Activated CD8-positive, alpha-beta T cell treated with anti-CD3 and anti-CD28 coated beads for 36 hours (primary cell): Measurements from ENCODE around the gene MIPOL1. TPM values are rescaled to one million over a fixed set of nuclear protein-coding genes. Genes with fewer than 3 reads are reported as not detected.
"Not testable (repeated sequence)": the region's sequence is repeated elsewhere in the genome, so short reads cannot be mapped to it uniquely, and the experiment has no call there.

Source experiments
- ATAC-seq: fragments of 200-7000 bp; cut with Tn5 transposase; one replicate; pipeline ENCODE4 v1.10.0; 2021; ENCODE audit warnings: mild to moderate bottlenecking, moderate library complexity
- CTCF ChIA-PET: fragments of 350-600 bp; sonication (Branson Sonifier 250); formaldehyde crosslinking; loops from one replicate; lab custom pipeline; 2021; ENCODE audit warnings: antibody characterized with exemption; lab: Charles Lee
- POLR2A ChIA-PET: fragments of 350-600 bp; sonication (Branson Sonifier 250); formaldehyde crosslinking; loops from one replicate; lab custom pipeline; 2021; ENCODE audit warnings: antibody characterized with exemption; lab: Charles Lee
- DNase-seq: peaks from one replicate; pipeline ENCODE4 v3.0.0-alpha.2; 2020
- H3K27ac Mint-ChIP-seq: one replicate; pipeline ENCODE4 v1.8.0; 2021; ENCODE audit warnings: mild to moderate bottlenecking, mixed read lengths
- H3K27me3 Mint-ChIP-seq: one replicate; pipeline ENCODE4 v1.8.0; 2021; ENCODE audit warnings: mixed read lengths
- H3K36me3 Mint-ChIP-seq: one replicate; pipeline ENCODE4 v1.8.0; 2021; ENCODE audit warnings: low read depth, mixed read lengths
- H3K4me1 Mint-ChIP-seq: one replicate; pipeline ENCODE4 v1.8.0; 2021; ENCODE audit warnings: low read depth, mixed read lengths
- H3K4me3 Mint-ChIP-seq: one replicate; pipeline ENCODE4 v1.8.0; 2021; ENCODE audit warnings: mild to moderate bottlenecking, moderate library complexity, mixed read lengths
- H3K9me3 Mint-ChIP-seq: one replicate; pipeline ENCODE4 v1.8.0; 2021; ENCODE audit warnings: mixed read lengths
- intact Hi-C: fragments of 100-400 bp; cut with micrococcal nuclease; formaldehyde crosslinking; loops from one replicate; pipeline ENCODE4 v1.10.0; 2022
- total RNA-seq, 2 experiments: library from RNA; stranded (reverse); gene quantifications; one replicate each; pipeline ENCODE4 v1.2.3, GENCODE V29; 2021
- TF ChIP-seq, protein P1 (sequence below): fragments of 200-600 bp; IDR thresholded peaks from one replicate; pipeline ENCODE4 v1.8.0; 2022; ENCODE audit warnings: antibody characterized with exemption, mild to moderate bottlenecking

The MIPOL1 gene
- total RNA-seq, 2 experiments from 2014 or later, result not detected

DNA sequence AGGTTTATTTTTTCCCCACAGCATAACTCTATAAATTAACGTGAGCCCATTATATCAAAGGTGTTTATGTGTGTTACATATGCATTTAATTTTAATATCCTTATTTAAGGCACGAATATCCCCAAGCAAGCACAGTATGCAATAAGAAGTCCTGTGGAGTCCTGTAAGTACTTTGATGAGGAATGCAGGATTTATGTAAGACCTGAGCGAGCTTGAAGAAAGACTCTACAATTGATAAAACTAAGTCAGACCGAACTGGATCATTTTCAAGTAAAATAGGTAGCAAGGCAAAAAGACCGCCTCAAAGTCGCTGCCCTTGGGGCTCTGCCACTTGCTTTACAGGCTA, 26.1 kb upstream of the MIPOL1 start:
- H3K4me3 Mint-ChIP-seq, result peak overlapping the region; percentile 43
- no peaks in the 10 kb centered on the region for H3K4me1 Mint-ChIP-seq
- TF ChIP-seq, protein P1, sequence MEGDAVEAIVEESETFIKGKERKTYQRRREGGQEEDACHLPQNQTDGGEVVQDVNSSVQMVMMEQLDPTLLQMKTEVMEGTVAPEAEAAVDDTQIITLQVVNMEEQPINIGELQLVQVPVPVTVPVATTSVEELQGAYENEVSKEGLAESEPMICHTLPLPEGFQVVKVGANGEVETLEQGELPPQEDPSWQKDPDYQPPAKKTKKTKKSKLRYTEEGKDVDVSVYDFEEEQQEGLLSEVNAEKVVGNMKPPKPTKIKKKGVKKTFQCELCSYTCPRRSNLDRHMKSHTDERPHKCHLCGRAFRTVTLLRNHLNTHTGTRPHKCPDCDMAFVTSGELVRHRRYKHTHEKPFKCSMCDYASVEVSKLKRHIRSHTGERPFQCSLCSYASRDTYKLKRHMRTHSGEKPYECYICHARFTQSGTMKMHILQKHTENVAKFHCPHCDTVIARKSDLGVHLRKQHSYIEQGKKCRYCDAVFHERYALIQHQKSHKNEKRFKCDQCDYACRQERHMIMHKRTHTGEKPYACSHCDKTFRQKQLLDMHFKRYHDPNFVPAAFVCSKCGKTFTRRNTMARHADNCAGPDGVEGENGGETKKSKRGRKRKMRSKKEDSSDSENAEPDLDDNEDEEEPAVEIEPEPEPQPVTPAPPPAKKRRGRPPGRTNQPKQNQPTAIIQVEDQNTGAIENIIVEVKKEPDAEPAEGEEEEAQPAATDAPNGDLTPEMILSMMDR, result no peak

DNA sequence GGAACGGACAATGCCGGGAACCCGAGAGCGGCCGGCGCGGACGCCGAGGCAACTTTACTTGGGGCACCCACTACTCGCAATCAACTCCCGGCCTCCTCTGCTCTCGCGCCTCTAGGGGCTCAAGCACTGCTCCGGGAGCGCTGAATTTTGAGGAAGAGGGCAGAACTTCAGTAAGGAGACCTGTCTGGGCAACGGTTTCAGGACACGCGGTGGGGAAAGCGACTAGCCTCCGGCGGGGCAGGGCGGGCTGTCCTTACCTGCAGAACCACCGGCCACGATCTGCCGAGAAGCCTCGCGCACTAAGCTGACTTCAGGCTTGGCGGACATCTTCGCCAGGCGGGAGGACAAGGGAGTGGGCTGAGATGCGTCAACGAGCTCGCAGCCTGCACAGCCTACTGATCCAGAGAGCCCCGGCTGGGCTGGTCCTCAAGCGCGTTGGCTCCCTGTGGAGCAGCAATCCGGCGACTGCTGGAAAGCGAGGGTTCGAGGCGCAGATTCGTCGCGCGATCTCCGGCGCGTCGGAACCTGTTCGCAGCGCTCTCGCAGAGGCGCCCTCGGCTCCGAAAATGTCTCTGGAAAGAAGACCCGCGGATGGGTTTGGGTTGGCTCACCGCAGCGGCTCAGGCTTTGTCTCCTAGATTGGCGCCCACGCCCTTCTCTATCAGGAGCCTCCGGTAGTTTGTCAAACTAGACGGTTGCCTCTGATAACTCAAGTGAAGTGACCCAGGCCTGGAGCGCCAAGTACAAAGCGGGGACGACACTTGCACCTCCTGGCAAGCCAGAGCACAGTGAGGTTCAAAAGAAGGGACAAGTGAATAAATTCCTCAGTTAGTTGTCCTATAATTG, 25.5 kb upstream of the MIPOL1 start, which contains the start of gene SLC25A21:
TSS of gene SLC25A21 (minus strand) at position 583 of the 846 bp plus-strand sequence.
- CTCF ChIA-PET, result no interaction called here
- peak; percentile 5 for DNase-seq
- Mint-ChIP-seq H3K4me1 (no peaks in the 10 kb centered on the region), H3K27me3 (peaks cover 19% of the 10 kb centered on the region), H3K36me3 (peaks cover 2% of the 10 kb centered on the region), H3K27ac (no peak within 1 kb of the TSS), H3K9me3 (peaks cover 2% of the 10 kb centered on the region), H3K4me3 (peak within 1 kb of the TSS; percentile 43)
- intact Hi-C loops, result no loop called here
- ATAC-seq, result peak; percentile 30
- POLR2A ChIA-PET, result no interaction called here
- TF ChIP-seq, protein P1, result no peak

More for the DNA sequence above, 26.1 kb upstream of the MIPOL1 start:
- H3K36me3 Mint-ChIP-seq, result peaks cover 2% of the 10 kb centered on the region
- peaks cover 2% of the 10 kb centered on the region for H3K9me3 Mint-ChIP-seq
- ChIA-PET POLR2A (no interaction called here), CTCF (no interaction called here)
- DNase-seq (no peak), ATAC-seq (no peak)
- peaks cover 19% of the 10 kb centered on the region for H3K27me3 Mint-ChIP-seq
- intact Hi-C loops, result no loop called here
- H3K27ac Mint-ChIP-seq, result no peak overlapping the region

DNA sequence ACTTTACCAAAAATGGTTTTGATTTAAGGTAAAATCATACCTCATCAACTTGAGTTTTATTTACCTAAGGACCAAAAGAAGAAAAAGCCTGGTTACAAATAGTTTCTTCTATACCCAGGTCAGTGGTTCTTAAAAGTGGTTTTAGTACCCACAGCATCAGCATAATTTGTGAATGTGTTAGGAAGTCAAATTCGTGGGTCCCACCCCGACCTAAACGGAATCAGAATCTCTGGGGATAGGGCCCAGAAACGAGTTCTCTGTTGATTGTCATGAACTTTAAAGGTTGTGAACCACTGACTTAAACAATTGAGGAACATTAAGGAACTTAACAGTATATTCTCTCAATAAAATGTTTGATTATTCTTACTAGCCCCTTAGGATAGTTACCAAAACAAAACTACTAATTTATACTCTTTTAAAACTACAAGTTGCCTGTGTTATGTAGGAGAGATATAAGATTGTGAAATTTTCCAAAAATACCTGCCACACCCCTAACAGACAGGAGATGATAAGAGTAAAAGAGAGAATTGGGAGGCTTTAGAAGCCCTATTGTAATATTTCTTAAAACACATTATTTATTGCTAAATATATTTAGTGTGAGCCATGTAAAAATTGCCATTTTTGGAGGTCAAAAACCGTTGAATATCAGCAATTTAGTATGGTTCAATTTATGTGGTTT, 24.7 kb upstream of the MIPOL1 start:
- no peak overlapping the region for H3K4me3 Mint-ChIP-seq
- peaks cover 19% of the 10 kb centered on the region for H3K27me3 Mint-ChIP-seq
- no peak for DNase-seq
- CTCF ChIA-PET, result no interaction called here
- H3K27ac Mint-ChIP-seq, result no peak overlapping the region
- H3K4me1 Mint-ChIP-seq, result no peaks in the 10 kb centered on the region
- no peak for ATAC-seq
- POLR2A ChIA-PET, result no interaction called here
- H3K36me3 Mint-ChIP-seq, result peaks cover 2% of the 10 kb centered on the region
- TF ChIP-seq, protein P1, result no peak
- intact Hi-C loops, result no loop called here
- peaks cover 2% of the 10 kb centered on the region for H3K9me3 Mint-ChIP-seq

DNA sequence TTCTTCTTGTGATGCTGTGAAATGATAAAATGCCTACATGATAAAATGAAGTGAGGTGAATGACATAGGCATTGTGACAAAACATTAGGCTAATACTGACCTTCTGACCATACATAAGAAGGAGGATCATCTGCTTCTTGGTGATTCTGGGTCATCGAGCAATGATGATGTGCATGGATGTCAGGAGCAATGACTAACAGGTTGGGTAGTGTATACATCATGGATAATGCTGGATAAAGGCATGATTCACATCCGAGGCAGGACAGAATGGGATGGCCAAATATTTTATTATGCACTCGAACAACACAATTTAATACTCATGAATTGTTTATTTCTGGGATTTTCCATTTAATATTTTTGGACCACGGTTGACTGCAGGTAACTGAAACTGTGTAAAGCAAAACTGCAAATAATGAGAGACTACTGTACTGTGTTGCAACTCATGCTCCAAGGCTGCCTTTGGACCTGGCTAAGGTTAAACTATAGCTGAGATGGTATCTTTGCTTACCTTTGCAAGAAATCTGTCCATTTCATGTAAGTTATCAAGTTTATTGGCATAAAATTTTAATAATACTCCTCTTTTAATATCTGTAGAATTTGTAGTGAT, 17.7 kb upstream of the MIPOL1 start:
- DNase-seq, result no peak
- no peaks in the 10 kb centered on the region for H3K27me3 Mint-ChIP-seq
- intact Hi-C loops, result no loop called here
- ChIA-PET POLR2A (no interaction called here), CTCF (no interaction called here)
- H3K36me3 Mint-ChIP-seq, result no peaks in the 10 kb centered on the region
- H3K27ac Mint-ChIP-seq, result no peak overlapping the region
- H3K4me3 Mint-ChIP-seq, result no peak overlapping the region
- no peaks in the 10 kb centered on the region for H3K4me1 Mint-ChIP-seq
- TF ChIP-seq, protein P1, result no peak
- ATAC-seq, result no peak
- H3K9me3 Mint-ChIP-seq, result peaks cover 2% of the 10 kb centered on the region

DNA sequence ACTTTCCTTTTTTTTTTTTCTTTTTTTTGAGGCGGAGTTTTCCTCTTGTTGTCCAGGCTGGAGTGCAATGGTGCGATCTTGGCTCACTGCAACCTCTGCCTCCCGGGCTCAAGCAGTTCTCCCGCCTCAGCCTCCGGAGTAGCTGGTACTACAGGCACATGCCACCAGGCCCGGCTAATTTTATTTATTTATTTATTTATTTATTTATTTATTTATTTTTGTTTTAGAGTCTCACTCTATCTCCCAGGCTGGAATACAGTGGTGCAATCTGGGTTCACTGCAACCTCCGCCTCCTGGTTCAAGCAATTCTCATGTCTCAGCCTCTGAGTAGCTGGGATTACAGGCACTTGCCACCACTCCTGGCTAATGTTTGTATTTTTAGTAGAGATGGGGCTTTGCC, 16.9 kb upstream of the MIPOL1 start:
- POLR2A ChIA-PET, result interaction anchor here (0.7 kb wide), 1 partner anchor 49 kb away, joined by 3 read pairs; no protein-coding TSS in a partner anchor
- H3K9me3 Mint-ChIP-seq, intact Hi-C loops: not testable (repeated sequence)

More for the DNA sequence above, 16.9 kb upstream of the MIPOL1 start:
- H3K36me3 Mint-ChIP-seq, H3K4me1 Mint-ChIP-seq, H3K27me3 Mint-ChIP-seq, H3K4me3 Mint-ChIP-seq, H3K27ac Mint-ChIP-seq, ATAC-seq, DNase-seq: not testable (repeated sequence)
- CTCF ChIA-PET, result interaction anchor here (1.1 kb wide), 1 partner anchor 50 kb away, joined by 3 read pairs; no protein-coding TSS in a partner anchor
